ELR (cell line): ENCODE measurements around the gene RMND5A.
A peak's percentile ranks its signal among the peaks of the same experiment; 100 is the strongest.

Source experiments
- DNase-seq: peaks from one replicate; pipeline ENCODE4 v3.0.0-alpha.2; 2015; ENCODE audit warnings: low read depth

The RMND5A gene

DNA sequence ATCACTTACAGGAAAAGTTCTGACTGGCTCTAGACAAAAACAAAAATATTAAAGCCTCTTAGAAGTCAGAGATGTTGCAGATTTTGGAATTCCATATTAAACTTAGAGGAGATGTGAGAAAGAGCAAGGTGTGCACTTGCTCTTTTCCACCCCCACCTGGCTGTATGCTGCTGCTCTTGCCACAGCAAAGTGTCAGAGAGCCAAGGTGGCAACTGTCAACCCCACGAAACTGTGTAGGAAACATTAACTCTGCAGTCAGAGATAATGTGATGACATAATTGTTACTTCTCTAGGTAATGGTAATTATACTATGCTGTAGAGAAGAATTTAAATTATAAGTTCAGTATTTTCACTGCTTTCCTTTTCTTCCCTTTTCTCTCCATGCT is 45.2 kb downstream of the RMND5A start:
- DNase-seq = no peak

- DNase-seq = no peak
Measured at GRCh38 chr2:86768189-86768949, 48.3 kb downstream of the RMND5A start.

DNA sequence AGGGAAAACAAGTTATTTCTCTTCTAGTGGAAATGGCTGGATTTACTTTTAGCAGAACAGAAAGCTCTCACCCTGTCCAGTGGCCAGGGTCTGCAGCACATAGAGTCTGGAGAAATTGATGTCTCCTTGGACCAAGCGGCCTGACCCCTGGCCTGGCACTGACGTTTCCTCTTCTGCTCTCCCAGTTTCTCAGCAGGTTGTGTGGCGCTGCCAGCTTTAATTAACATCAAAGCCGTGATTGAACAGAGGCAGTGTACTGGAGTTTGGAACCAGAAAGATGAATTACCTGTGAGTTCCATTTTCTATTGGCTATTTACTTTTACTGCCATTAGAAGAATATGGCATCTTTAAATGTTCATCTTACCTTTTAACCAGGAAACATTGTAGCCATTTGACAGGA is 49.7 kb downstream of the RMND5A start:
- no peak for DNase-seq

DNA sequence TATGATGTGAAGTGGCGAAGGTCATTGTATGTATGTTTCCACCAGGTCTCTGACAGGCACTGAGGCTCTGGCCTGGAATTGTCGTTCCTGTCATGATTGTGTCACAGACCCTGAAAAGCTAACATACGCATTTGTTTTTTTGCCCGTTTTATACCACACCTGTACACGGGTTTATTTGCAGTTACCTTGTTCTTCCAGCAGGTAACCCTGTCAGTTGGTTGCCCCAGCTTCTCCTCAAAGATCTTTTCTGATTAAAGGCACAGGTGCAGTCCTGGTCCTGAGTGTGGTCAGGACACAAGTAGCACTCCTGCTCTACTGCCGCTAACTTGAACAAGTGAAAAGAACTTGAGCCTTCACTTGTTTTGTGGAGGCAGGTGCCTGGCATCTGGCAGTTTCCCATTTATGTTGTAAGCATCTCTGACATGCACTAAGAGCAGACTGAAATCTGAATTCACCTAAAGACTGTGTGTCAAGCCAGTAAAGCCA is 50.8 kb downstream of the RMND5A start:
- no peak for DNase-seq

GRCh38 chr2:86772611-86773010 is 52.5 kb downstream of the RMND5A start:
- DNase-seq = no peak

DNA sequence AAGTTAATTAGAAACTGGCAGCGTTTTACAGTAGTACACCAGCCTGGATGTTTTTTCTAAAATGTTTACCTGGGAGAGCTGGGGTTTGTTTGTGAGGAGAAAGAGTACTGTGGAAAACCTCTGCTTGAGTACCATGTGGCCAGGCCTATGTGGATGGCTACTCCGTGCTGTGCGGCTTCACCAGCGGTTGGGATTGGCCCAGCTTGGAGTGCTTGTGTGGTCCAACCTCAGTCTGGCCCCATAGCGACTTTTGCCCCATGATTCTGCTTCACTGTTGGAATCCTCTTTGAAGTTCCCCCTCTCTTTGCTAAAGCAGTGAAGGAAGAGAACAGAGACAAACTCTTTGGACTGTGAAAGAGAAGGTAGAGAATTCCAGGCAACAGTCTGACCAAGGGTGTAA is 54.8 kb downstream of the RMND5A start:
- DNase-seq = no peak

DNA sequence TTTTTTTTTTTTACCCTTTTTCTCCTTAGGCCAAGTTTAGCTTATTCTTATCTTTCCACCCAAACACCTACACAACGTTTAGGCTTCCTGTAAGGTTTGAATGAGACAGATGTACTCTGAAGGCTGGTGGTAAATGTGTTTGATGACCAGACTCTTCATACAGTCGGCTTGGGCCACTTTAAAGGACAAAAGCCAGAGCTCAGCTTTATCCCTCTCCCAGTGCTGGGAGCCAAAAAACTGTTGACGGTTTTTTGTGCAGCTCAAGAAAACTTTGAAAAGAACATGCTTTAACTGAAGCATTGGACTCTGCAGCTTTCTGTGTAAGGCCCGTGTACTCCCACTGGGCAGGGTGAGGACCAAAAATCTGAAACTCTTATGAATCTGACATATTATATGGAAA is 55.2 kb downstream of the RMND5A start:
- no peak for DNase-seq

- DNase-seq = no peak
Measured at GRCh38 chr2:86776532-86776931, 56.4 kb downstream of the RMND5A start.

- DNase-seq = no peak
Measured at GRCh38 chr2:86778957-86779356, 58.9 kb downstream of the RMND5A start.

DNA sequence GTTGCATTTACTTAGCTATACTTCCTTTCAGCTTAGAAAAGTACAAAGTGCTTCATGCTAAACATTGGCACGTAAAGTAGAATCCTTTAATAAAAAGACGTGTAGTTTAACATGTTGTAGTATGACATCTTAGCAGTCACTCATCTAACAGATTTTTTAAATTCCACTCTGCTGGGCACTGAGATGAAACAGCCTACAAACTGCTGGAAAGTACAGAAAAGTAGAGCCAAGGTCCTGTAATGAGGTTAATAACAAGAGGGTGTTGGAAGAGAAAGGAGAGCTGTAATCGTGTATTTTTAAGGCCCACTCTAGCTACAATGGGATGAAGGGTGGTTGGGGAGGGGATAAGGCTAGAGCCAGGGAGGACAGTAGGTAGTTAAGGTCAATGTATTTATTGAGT is 59.9 kb downstream of the RMND5A start:
- DNase-seq = no peak

- no peak for DNase-seq
Measured at GRCh38 chr2:86781363-86781762, 61.3 kb downstream of the RMND5A start.

DNA sequence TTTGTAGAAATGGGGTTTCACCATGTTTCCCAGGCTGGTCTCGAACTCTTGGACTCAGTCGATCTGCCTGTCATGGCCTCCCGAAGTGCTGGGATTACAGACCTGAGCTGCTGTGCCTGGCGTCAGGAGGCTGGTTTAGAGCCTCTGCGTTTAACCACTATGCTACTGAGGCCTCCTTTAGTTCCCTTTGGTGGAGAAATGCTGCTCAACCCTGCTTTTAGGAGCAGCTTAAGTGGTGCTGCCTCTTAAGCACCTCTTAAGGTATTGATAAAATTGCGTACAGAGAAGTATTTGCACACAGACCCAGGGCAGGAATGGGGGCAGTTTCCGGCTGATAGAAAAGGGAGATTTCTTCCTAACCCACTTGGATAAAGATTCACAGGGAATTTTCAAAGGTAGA is 62.7 kb downstream of the RMND5A start:
- no peak for DNase-seq

DNA sequence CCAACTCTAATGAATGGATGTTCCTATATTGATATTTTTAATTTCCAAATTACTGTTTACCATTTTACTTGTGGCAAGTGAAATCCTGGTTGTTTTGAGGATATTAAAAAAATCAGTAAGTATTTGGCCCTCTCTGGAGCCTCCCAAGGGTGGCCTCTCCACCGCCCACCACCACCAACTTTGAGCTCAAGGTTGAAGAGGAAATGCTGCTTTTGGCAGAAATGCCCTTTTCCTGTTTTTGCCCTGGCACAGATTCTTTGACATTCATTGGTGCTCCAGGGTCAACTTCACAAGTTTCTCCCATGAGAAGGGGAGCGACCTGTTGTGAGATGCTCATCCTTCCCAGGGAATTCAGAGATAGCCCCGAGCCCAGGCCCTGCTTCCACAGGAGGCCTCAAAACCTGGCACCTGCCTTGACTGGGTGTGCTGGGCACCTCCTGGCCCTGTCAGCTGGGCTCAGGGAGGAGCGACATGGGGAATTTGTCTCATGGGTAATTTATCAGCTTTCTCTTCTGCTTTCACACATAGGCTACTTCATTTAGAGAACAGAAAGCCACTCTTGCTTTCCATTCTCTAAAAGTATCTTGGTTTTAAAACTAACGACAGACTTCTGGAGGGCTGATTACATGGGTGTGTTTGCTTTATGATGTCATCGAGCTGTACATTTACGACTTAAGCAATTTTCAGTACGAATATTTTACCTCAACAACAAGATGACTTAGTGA is 63.7 kb downstream of the RMND5A start:
- DNase-seq = no peak

GRCh38 chr2:86785456-86785855 is 65.4 kb downstream of the RMND5A start:
- no peak for DNase-seq

GRCh38 chr2:86786001-86786536 is 66.0 kb downstream of the RMND5A start:
- DNase-seq = no peak

DNA sequence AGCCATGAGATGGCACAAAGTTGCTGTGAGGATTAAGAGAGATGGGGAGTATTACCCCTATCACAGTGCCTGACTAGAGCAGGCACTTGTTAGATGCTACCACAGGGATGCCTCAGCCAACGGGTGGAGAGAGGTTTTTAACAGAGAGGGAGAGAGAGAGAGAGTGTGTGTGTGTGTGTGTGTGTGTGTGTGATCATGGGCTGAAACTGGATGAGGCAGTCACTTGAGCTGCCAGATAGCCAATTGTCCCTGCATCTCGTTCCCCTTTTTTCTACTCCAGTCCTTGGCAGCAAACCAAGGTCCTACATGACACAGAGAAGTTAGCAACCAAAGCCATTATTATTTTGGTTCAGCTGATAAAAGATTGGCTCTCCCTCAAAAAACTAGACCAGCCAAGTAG is 67.6 kb downstream of the RMND5A start:
- no peak for DNase-seq

DNA sequence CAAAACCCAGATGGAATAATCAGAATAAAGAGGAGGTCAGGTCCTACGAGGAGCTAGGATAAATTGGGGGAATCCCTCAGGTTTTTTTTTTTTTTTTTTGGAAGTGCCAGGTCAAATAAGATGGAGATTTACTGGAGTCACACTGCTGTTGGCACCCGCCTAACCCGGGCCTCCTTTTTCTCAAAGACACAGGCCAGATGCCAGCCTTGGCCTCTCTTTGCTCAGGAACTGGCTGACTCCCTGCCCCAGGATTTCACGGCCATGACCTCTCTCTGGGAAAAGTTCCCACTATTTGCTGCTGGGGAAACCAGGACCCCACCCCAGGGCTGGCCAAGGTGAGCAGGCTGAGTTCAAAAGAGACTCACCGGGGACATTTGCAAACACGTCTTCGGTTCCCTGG is 68.1 kb downstream of the RMND5A start:
- DNase-seq = no peak

GRCh38 chr2:86788881-86789686 is 69.0 kb downstream of the RMND5A start:
- DNase-seq = peak; percentile 14

DNA sequence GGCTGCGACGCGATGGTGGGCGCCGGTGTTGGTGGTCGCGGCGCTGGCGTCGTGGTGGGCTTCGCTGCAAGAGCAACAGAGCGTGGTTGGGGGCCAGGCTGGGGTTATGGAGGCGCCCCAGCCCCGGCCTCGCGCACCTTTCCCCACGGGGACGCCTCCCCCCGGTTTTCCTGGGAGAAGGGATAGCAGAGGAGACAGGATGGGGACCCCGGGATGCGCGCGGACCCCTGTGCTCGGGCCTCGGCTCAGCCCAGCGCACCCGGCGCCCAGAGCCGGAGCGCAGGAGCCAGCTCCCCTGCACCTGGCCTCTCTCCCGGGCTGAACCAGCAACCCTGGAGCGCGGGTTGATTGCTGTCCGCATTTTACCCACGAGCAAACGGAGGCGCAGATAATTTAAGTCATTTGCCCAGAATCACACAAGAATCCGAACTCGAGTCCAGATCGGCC is 69.6 kb downstream of the RMND5A start:
- no peak for DNase-seq

DNA sequence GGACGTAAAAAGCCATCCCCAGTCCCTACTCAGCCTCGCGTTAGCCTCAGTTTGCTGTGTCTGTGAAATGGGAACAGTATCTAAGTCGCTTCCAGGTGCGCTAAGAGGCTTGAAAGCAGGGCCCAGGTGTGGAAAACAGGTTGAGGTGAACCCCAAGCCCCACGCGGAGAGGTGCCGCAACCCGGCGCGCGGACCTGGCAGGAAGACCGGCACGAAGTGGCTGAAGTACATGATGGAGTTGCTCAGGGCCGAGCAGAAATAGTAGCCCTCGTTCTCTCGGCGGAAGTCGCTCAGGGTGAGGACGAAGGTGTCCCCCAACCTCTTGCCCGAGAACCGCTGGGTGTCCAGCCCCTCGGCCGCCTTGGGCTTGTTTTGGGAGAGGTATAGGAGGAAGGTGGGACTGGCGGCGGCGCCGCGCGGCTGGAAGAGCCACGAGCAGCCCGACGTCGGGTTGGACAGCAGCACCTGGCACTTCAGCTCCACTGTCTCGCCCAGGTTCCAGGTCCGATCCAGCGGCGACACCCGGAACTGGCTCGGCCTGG is 70.1 kb downstream of the RMND5A start:
- no peak for DNase-seq

DNA sequence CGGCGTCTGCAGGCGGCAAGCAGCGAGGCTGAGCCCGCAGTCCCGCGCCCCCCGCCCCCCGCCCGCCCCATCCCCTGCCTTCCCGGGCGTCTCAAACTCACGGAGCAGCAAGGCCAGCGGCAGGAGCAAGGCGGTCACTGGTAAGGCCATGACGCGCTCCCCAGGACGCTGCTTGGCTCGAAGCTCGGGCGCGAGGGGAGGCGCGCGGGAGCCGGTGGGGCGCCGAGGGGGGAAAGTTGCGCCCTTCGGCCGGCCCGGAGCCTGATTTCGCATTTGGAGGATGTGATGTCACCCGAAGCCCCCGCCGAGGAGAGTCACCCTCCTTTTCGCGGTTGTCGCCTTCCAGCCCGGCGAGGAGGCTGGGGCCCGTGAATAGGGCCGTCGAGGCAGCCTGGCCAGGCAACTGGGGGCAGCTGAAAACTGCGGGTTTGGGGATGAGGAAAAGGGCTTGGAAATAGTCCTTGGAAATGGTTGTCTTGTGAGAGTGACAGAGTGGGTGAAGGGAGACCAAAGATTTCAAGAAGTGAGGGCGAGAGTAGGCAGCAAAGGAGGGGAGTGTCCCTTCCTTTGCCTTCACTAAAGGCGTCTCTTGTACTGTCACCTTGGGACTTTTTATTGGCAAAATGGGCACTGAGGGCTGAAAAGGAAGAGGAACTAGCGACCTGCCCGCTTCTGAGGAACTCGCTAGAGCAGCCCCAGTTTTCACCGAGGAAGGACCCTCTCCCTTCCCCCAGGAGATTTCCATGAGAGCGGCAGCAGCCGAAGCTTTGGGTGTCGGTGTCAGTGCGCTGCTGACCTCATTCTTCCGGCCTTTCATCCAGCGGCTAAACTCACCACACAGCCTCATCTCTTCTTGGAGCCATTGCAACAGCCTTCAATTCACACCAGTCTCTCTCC is 70.8 kb downstream of the RMND5A start, which contains the start of gene CD8A:
Gene CD8A, minus strand, starts transcription at position 238 of the 897 bp plus-strand sequence. Its CDS starts 88 bp downstream, at position 150.
- peak; percentile 37 for DNase-seq
